T follicular helper cell (primary cell): Measurements from ENCODE around the gene PTPRQ.

ENCODE experiments used
- DNase-seq: peaks from one replicate; pipeline ENCODE4 v3.0.0-alpha.2; 2020; ENCODE audit warnings: low read depth

PTPRQ gene

GRCh38 chr12:80704420-80704819 is 260.4 kb downstream of the PTPRQ start:
- no peak for DNase-seq

DNA sequence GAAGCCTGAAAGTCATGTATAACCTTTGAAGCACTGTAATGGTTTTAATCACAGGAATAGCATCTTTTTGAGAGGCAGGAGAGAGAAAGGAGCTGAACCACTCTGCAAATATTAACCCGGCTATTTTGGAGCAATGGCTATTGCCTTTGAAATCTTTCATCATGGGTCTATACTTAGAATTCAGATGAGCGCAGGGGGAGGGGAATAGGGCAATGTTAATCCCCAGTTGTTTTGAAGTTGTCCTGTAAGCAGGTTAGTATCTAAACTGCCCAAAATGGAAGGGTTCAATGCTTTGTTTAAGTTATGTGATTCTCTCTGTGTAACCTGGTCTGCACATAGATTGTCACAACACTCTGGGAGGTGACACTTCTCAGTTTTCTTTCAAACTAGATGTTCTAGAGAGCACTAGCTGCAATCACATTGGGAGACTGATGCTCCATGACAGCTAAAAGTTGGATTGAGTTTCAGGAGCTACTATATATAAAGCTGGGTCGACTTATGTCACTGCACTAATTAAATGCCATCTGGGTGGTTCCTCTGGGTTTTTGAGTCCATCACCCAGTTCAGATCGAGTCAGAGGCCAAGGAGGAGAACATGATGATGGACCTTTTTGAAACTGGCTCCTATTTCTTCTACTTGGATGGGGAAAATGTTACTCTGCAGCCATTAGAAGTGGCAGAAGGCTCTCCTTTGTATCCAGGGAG is 263.2 kb downstream of the PTPRQ start, which contains the start of gene MYF6:
MYF6 (plus strand) TSS at position 509 of the 704 bp plus-strand sequence; CDS start at position 595, 86 bp downstream.
- DNase-seq: no peak

DNA sequence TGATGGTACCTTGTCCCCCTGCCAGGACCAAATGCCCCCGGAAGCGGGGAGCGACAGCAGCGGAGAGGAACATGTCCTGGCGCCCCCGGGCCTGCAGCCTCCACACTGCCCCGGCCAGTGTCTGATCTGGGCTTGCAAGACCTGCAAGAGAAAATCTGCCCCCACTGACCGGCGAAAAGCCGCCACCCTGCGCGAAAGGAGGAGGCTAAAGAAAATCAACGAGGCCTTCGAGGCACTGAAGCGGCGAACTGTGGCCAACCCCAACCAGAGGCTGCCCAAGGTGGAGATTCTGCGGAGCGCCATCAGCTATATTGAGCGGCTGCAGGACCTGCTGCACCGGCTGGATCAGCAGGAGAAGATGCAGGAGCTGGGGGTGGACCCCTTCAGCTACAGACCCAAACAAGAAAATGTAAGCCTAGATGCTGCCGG is 263.8 kb downstream of the PTPRQ start:
- no peak for DNase-seq

- no peak for DNase-seq
Observed at GRCh38 chr12:80708259-80708974, 264.4 kb downstream of the PTPRQ start.

GRCh38 chr12:80708975-80709328 is 264.9 kb downstream of the PTPRQ start:
- DNase-seq: no peak

DNA sequence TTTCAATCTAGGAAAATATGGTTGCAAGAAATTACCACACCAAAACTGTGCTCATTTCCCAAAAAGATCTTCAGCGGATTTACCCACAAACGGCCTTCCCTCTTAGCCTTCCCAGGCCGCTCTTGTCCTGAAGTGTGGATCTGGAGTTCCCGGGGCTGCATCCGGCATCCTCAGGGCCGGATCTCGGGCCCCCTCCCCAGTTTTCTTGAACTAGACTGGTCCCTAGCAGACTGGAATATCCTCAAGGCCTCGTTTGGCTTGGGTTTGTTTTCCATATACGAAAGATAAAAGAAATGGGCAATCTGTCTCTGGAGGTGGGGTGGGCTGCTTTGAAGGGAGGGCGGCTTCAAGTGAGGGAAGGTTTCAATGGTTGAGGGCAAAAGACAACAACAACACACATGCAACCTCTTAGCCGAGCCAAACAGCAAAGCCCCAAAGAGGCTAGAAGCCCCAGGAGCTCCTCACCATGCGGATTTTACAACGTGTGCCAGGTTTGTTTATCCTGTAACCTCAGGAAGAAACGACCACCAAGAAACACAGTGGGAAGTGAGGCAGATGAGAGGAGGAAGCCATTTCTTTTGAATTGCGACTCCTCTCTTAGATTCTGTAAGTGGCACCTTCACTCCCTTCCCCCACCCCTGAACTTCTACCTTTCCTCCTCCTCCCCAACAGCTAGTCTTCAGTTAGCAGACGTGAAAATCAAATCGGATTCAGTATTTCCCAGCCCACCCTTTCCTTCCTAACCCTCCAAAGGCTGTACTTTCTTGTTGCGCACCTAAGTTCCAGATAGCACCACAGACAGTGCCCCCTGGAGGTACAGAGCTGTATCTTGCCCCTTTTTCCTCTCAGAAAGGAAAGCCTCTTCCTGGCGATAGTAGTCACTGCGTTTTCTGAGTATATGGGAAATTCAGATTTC is 266.0 kb downstream of the PTPRQ start:
- no peak for DNase-seq

GRCh38 chr12:80710727-80711449 is 266.9 kb downstream of the PTPRQ start:
- no peak for DNase-seq

GRCh38 chr12:80711866-80712265 is 267.8 kb downstream of the PTPRQ start:
- no peak for DNase-seq

DNA sequence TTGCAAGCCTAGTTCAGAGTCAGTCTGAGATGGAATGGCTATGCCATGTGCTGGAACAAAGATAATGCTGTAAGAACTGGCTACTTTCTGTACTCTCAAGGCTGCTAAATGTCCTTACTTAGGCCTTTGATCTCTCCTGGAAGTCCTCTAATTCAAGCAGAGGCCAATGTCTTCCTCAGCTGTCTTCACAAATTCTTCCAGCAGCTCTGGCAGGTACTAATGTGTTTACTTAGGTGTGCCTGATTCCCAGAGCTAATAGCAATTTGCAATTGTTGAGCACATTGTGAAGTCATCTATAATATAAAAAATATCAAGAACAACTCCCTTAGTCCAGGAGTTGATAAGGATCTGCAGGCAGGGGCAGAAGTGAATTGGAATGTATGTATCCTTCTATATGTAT is 268.8 kb downstream of the PTPRQ start:
- no peak for DNase-seq

- DNase-seq: no peak
Observed at GRCh38 chr12:80713419-80713818, 269.4 kb downstream of the PTPRQ start.

GRCh38 chr12:80714055-80714454 is 270.0 kb downstream of the PTPRQ start:
- no peak for DNase-seq

GRCh38 chr12:80714846-80715245 is 270.8 kb downstream of the PTPRQ start:
- no peak for DNase-seq

DNA sequence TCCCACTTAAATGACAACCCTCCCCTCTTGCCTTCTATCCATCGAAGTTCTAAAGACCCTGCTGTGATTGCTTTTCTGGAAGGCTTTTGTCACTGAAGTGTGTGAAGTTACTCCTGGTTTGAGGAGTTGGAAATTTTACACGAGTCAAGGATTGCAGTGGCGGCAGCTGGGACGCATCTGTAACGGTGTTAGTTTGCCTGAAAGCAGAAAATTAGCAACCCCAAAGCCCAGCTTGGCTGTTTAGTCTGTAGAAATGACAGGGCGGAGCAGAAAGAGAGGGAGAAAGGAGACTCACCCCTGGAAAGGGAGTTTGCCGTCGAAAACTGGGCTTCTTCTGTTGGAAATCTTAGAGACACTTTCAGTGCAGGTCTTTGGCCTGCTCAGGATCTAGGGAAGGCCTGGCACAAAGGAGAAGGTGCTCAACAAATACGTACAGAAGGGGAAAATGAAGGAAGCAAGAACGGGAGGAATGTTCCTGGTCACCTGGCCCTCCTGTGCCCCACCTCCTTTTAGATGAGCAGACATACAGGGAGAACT is 271.7 kb downstream of the PTPRQ start:
- no peak for DNase-seq

- DNase-seq: no peak
Observed at GRCh38 chr12:80716696-80717469, 272.8 kb downstream of the PTPRQ start, which contains the start of gene MYF5. Gene MYF5, plus strand, starts transcription at chr12:80716912. Its CDS starts 152 bp downstream, at chr12:80717064.

GRCh38 chr12:80717856-80718255 is 273.8 kb downstream of the PTPRQ start:
- DNase-seq: no peak

- no peak for DNase-seq
Observed at GRCh38 chr12:80720516-80720915, 276.5 kb downstream of the PTPRQ start.

- DNase-seq: no peak
Observed at GRCh38 chr12:80721326-80721725, 277.3 kb downstream of the PTPRQ start.
